Natural killer cell (primary cell): ENCODE results near the gene ERMP1. TPM values are rescaled to one million over a fixed set of nuclear protein-coding genes. Genes with fewer than 3 reads are reported as not detected.

Experiments
- ATAC-seq, 3 donors: fragments of 150-1000 bp in 2 of 3; fragments of 200-7000 bp in 1 of 3; cut with Tn5 transposase; 1 replicate in 1 of 3; 2 replicates in 2 of 3; pipeline ENCODE4 v1.10.0; 2021; ENCODE audit warnings: mild to moderate bottlenecking in 2 of 3, moderate library complexity in 2 of 3
- DNase-seq, 2 donors: peaks; one replicate each; pipeline versions ENCODE4 v3.0.0 to v3.0.0-alpha.2; 2013 to 2021; ENCODE audit warnings: mixed read lengths in 1 of 2
- H3K27ac ChIP-seq: one replicate; pipeline ENCODE4 v1.5.1; 2013; ENCODE audit warnings: mild to moderate bottlenecking, low read length
- H3K27me3 ChIP-seq: one replicate; pipeline ENCODE4 v1.6.1; 2013; ENCODE audit warnings: low read length; ENCODE audit not compliant: control insufficient read depth, insufficient read depth
- H3K36me3 ChIP-seq: one replicate; pipeline ENCODE4 v1.6.1; 2013; ENCODE audit warnings: low read length; ENCODE audit not compliant: control insufficient read depth, insufficient read depth
- H3K4me1 ChIP-seq: one replicate; pipeline ENCODE4 v1.6.1; 2013; ENCODE audit warnings: low read length; ENCODE audit not compliant: control insufficient read depth, insufficient read depth
- H3K4me3 ChIP-seq: one replicate; pipeline ENCODE4 v1.5.1; 2013; ENCODE audit warnings: low read length
- H3K9me3 ChIP-seq: one replicate; pipeline ENCODE4 v1.6.1; 2013; ENCODE audit warnings: low read length; ENCODE audit not compliant: control insufficient read depth, insufficient read depth
- H3K27ac Mint-ChIP-seq, 2 donors: one replicate each; pipeline ENCODE4 v1.8.0; 2022; ENCODE audit warnings: mild to moderate bottlenecking in 2 of 2, mixed read lengths in 2 of 2, moderate library complexity in 1 of 2
- H3K27me3 Mint-ChIP-seq, 2 donors: one replicate each; pipeline ENCODE4 v1.8.0; 2022; ENCODE audit warnings: low read depth in 2 of 2, mixed read lengths in 2 of 2
- H3K36me3 Mint-ChIP-seq: one replicate; pipeline ENCODE4 v1.8.0; 2022; ENCODE audit warnings: mixed read lengths
- H3K4me1 Mint-ChIP-seq, 2 donors: one replicate each; pipeline ENCODE4 v1.8.0; 2022; ENCODE audit warnings: mixed read lengths in 2 of 2
- H3K4me3 Mint-ChIP-seq: one replicate; pipeline ENCODE4 v1.8.0; 2022; ENCODE audit warnings: mild to moderate bottlenecking, moderate library complexity, mixed read lengths
- H3K9me3 Mint-ChIP-seq, 2 donors: one replicate each; pipeline ENCODE4 v1.8.0; 2022; ENCODE audit warnings: mixed read lengths in 2 of 2
- CTCF ChIP-seq: fragments of 200-600 bp; IDR thresholded peaks from one replicate; pipeline ENCODE4 v1.8.0; 2022; ENCODE audit warnings: antibody characterized with exemption
- WGBS: methylation state at CpG from one replicate; pipeline ENCODE4 v1.1.7; 2013; ENCODE audit warnings: missing lambda C conversion rate; ENCODE audit not compliant: insufficient coverage; 5-methylcytosine and 5-hydroxymethylcytosine counted together
- intact Hi-C: fragments of 100-400 bp; cut with micrococcal nuclease; formaldehyde crosslinking; loops from one replicate; pipeline ENCODE4 v1.14.2; 2022
- total RNA-seq, 4 donors: library from RNA; stranded (reverse); fragments of 120-200 nt in 1 of 4; gene quantifications; one replicate each; pipeline versions ENCODE4 v1.2.3 to v1.2.4, GENCODE V29; 2013 to 2022

The ERMP1 gene
- total RNA-seq, 3 donors from 2014 or later (not counting 1 experiment from before 2014, with no cell fraction given) = 24.7 to 52.0 (median 29.3) TPM

- intact Hi-C loops = no loop called here
- H3K4me3 Mint-ChIP-seq = no peak overlapping the region
- H3K9me3 Mint-ChIP-seq = no peaks in the 10 kb centered on the region
- no peak for TF ChIP-seq CTCF
- Histone ChIP-seq H3K4me1 (peaks cover 5% of the 10 kb centered on the region), H3K27ac (no peak overlapping the region), H3K36me3 (peaks cover 54% of the 10 kb centered on the region), H3K9me3 (no peaks in the 10 kb centered on the region), H3K4me3 (no peak overlapping the region), H3K27me3 (no peaks in the 10 kb centered on the region)
- DNase-seq (no peak), ATAC-seq (no peak)
- H3K36me3 Mint-ChIP-seq = peaks cover 18% of the 10 kb centered on the region
- WGBS = no CpG with 5 or more reads among the region's 1 CpG
- H3K27ac Mint-ChIP-seq = peak overlapping the region in 1 of 2 donors; percentile 78
- no peaks in the 10 kb centered on the region for H3K27me3 Mint-ChIP-seq
- H3K4me1 Mint-ChIP-seq = peaks cover 32 to 33% of the 10 kb centered on the region in 2 donors
Observed at GRCh38 chr9:5815461-5815860, 17.5 kb downstream of the ERMP1 start.

DNA sequence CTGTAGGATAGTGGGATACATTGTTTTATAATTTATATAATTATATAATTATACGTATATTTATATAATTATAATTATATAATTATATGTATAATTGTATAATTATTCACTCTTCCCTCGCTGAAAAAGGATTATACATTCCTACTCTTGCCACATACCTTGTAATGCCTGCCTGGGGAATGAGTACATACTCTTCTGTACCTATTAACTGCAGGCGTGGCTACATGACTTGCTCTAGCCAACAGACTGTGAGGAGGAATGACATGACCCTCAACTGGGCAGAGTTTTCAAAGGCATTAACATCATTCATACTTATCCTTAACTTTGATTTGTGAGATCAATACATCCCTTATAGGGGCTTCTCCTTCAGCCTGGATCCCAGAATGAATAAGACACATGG lies 19.1 kb downstream of the ERMP1 start:
- ATAC-seq = no peak
- no peak for TF ChIP-seq CTCF
- no peak for DNase-seq
- intact Hi-C loops = no loop called here
- no peaks in the 10 kb centered on the region for H3K27me3 ChIP-seq
- H3K4me1 ChIP-seq = peaks cover 5% of the 10 kb centered on the region
- Mint-ChIP-seq H3K36me3 (peaks cover 29% of the 10 kb centered on the region), H3K27me3 (no peaks in the 10 kb centered on the region), H3K4me3 (no peak overlapping the region), H3K4me1 (peaks cover 25 to 27% of the 10 kb centered on the region in 2 donors), H3K9me3 (no peaks in the 10 kb centered on the region), H3K27ac (no peak overlapping the region)
- H3K36me3 ChIP-seq = peaks cover 61% of the 10 kb centered on the region
- WGBS = 78% methylated on average over 2 of the region's 3 CpGs
- H3K27ac ChIP-seq = no peak overlapping the region
- no peaks in the 10 kb centered on the region for H3K9me3 ChIP-seq
- H3K4me3 ChIP-seq = no peak overlapping the region

GRCh38 chr9:5811751-5812150 lies 21.2 kb downstream of the ERMP1 start:
- no peaks in the 10 kb centered on the region for H3K9me3 ChIP-seq
- TF ChIP-seq CTCF = no peak
- no peak overlapping the region for H3K27ac ChIP-seq
- H3K4me3 ChIP-seq = no peak overlapping the region
- H3K27me3 ChIP-seq = no peaks in the 10 kb centered on the region
- H3K36me3 ChIP-seq = peaks cover 56% of the 10 kb centered on the region
- no peak overlapping the region for H3K27ac Mint-ChIP-seq
- WGBS = 100% methylated on average over 1 of the region's 1 CpG
- H3K4me1 Mint-ChIP-seq = peaks cover 22 to 24% of the 10 kb centered on the region in 2 donors
- no peak for DNase-seq
- H3K4me1 ChIP-seq = peaks cover 5% of the 10 kb centered on the region
- intact Hi-C loops = no loop called here
- peaks cover 28% of the 10 kb centered on the region for H3K36me3 Mint-ChIP-seq
- H3K9me3 Mint-ChIP-seq = no peaks in the 10 kb centered on the region
- no peak for ATAC-seq
- no peak overlapping the region for H3K4me3 Mint-ChIP-seq
- no peaks in the 10 kb centered on the region for H3K27me3 Mint-ChIP-seq

GRCh38 chr9:5805478-5805877 lies 27.4 kb downstream of the ERMP1 start:
- intact Hi-C loops = no loop called here
- 94% methylated on average over 3 of the region's 3 CpGs for WGBS

More at GRCh38 chr9:5805478-5805877, 27.4 kb downstream of the ERMP1 start:
- H3K9me3 ChIP-seq = no peaks in the 10 kb centered on the region
- ATAC-seq (no peak), DNase-seq (no peak)
- no peaks in the 10 kb centered on the region for H3K27me3 ChIP-seq
- peaks cover 14 to 15% of the 10 kb centered on the region in 2 donors for H3K4me1 Mint-ChIP-seq
- TF ChIP-seq CTCF = no peak
- H3K36me3 Mint-ChIP-seq = peaks cover 18% of the 10 kb centered on the region
- H3K27ac ChIP-seq = no peak overlapping the region
- peak overlapping the region in 1 of 2 donors; percentile 46 for H3K27ac Mint-ChIP-seq
- no peaks in the 10 kb centered on the region for H3K9me3 Mint-ChIP-seq
- no peak overlapping the region for H3K4me3 ChIP-seq
- H3K27me3 Mint-ChIP-seq = no peaks in the 10 kb centered on the region
- H3K4me1 ChIP-seq = peaks cover 2% of the 10 kb centered on the region
- no peak overlapping the region for H3K4me3 Mint-ChIP-seq
- H3K36me3 ChIP-seq = peaks cover 53% of the 10 kb centered on the region
